MM.1S (cell line): Measurements from ENCODE around the gene EXOSC3.

Experiments
- DNase-seq: peaks from one replicate; pipeline ENCODE4 v3.0.0-alpha.2; 2015
- H2AFZ ChIP-seq: fragments of 300-600 bp; sonication (generic); 2 replicates; pipeline ENCODE4 v1.6.0; 2016; ENCODE audit warnings: antibody characterized with exemption, low read length
- H3F3A ChIP-seq: fragments of 300-600 bp; sonication (generic); 2 replicates; pipeline ENCODE4 v1.6.1; 2016; ENCODE audit warnings: mild to moderate bottlenecking, antibody characterized with exemption, low read length, moderate library complexity, mixed read lengths; ENCODE audit not compliant: insufficient read depth
- H3K27ac ChIP-seq: fragments of 300-600 bp; sonication (generic); 2 replicates; pipeline ENCODE4 v1.5.1; 2016; ENCODE audit warnings: mild to moderate bottlenecking, low read length
- H3K27me3 ChIP-seq: fragments of 300-600 bp; sonication (generic); replicated peaks from 2 replicates; pipeline ENCODE4 v1.6.0; 2016; ENCODE audit warnings: low read length; ENCODE audit not compliant: insufficient read depth
- H3K36me3 ChIP-seq: fragments of 300-600 bp; sonication (generic); replicated peaks from 2 replicates; pipeline ENCODE4 v1.6.1; 2016; ENCODE audit warnings: mild to moderate bottlenecking, low read length, mixed read lengths; ENCODE audit not compliant: insufficient read depth
- H3K4me1 ChIP-seq: fragments of 300-600 bp; sonication (generic); 2 replicates; pipeline ENCODE4 v1.6.1; 2016; ENCODE audit warnings: low read length, mixed read lengths
- H3K4me2 ChIP-seq: fragments of 300-600 bp; sonication (generic); 2 replicates; pipeline ENCODE4 v1.6.0; 2016; ENCODE audit warnings: low read depth, low read length
- H3K4me3 ChIP-seq: fragments of 300-600 bp; sonication (generic); 2 replicates; pipeline ENCODE4 v1.5.1; 2016; ENCODE audit warnings: low read length, mixed read lengths
- H3K79me2 ChIP-seq: fragments of 300-600 bp; sonication (generic); 2 replicates; pipeline ENCODE4 v1.6.1; 2016; ENCODE audit warnings: mixed run types, low read length, mixed read lengths
- H3K9ac ChIP-seq: fragments of 300-600 bp; sonication (generic); 2 replicates; pipeline ENCODE4 v1.6.1; 2016; ENCODE audit warnings: low read length, mixed read lengths
- H3K9me2 ChIP-seq: fragments of 300-600 bp; sonication (generic); replicated peaks from 2 replicates; pipeline ENCODE4 v1.6.1; 2016; ENCODE audit warnings: mild to moderate bottlenecking, low read length, mixed read lengths; ENCODE audit not compliant: insufficient read depth
- H3K9me3 ChIP-seq: fragments of 300-600 bp; sonication (generic); replicated peaks from 2 replicates; pipeline ENCODE4 v1.6.1; 2016; ENCODE audit warnings: mild to moderate bottlenecking, low read length, mixed read lengths; ENCODE audit not compliant: insufficient read depth
- H4K20me1 ChIP-seq: fragments of 300-600 bp; sonication (generic); 2 replicates; pipeline ENCODE4 v1.6.1; 2016; ENCODE audit warnings: mild to moderate bottlenecking, low read length, moderate library complexity, mixed read lengths; ENCODE audit not compliant: insufficient read depth
- CTCF ChIP-seq: fragments of 300-600 bp; sonication (generic); IDR thresholded peaks from 2 replicates; pipeline ENCODE4 v1.5.1; 2016; ENCODE audit warnings: antibody characterized with exemption, low read length, mixed read lengths
- EZH2 ChIP-seq: fragments of 300-600 bp; sonication (generic); optimal IDR thresholded peaks from 2 replicates; pipeline ENCODE3; 2017; ENCODE audit warnings: low read depth, mild to moderate bottlenecking, antibody characterized with exemption, low read length, mixed read lengths
- EZH2phosphoT487 ChIP-seq: fragments of 300-600 bp; sonication (generic); IDR thresholded peaks from 2 replicates; pipeline ENCODE4 v1.6.1; 2018; ENCODE audit warnings: antibody characterized with exemption, low read length

EXOSC3 gene

GRCh38 chr9:37806271-37806670 is 21.4 kb upstream of the EXOSC3 start:
- TF ChIP-seq CTCF (no peak), EZH2phosphoT487 (no peak), EZH2 (no peak)
- no peak for DNase-seq
- Histone ChIP-seq H3K27me3 (no peaks in the 10 kb centered on the region), H3K4me1 (peaks cover 15% of the 10 kb centered on the region), H3F3A (no peaks in the 10 kb centered on the region), H3K9me3 (no peaks in the 10 kb centered on the region), H3K36me3 (no peaks in the 10 kb centered on the region; the same call in 1 of the 2 replicates), H2AFZ (no peak overlapping the region), H3K79me2 (peaks cover 72% of the 10 kb centered on the region), H3K4me2 (no peak overlapping the region), H3K27ac (no peak overlapping the region), H3K9ac (no peak overlapping the region), H4K20me1 (peaks cover 3% of the 10 kb centered on the region; the same call in 1 of the 2 replicates), H3K4me3 (no peak overlapping the region), H3K9me2 (no peaks in the 10 kb centered on the region)

DNA sequence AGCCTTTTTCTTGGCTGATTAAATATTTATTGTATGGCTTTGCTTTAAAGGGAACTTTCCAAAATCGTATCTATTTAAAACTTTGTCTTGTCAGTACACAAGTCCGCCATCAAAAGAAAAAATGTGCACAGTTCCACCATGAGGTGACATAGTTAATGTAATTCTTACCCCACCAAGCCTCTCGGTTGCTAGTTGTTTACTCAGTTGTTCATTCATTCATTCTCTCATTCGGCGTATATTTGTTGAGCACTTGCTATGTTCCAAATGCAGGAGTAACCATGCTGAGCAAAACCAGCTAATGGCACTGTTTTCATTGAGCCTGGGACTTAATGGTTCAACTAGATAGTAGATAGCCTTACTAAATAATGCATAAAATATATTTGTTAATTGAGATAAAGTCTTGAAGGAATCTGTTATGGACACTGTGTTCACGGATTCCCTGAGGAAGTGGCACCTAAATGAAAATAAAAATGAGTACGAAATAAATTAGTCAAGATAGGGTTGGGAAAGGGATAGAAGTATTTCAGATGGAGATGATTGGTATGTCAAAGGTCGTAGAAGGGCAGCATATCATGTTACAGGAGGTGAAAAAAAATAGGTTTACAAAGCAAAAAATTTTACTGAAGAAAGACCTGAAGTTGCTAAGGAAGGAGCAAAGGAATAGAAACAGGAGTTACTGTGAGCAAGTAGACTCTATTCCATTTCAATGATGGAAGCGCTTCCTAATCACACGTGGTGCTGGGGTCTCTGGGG is 17.3 kb upstream of the EXOSC3 start:
- H2AFZ ChIP-seq, result no peak overlapping the region
- no peaks in the 10 kb centered on the region for H3K9me2 ChIP-seq
- H3K36me3 ChIP-seq, result no peaks in the 10 kb centered on the region; the same call in 1 of the 2 replicates
- no peaks in the 10 kb centered on the region for H3K9me3 ChIP-seq
- DNase-seq, result no peak
- H3K27ac ChIP-seq, result no peak overlapping the region
- H3K4me2 ChIP-seq, result peak overlapping the region; percentile 85
- no peak for TF ChIP-seq CTCF
- TF ChIP-seq EZH2, result no peak
- TF ChIP-seq EZH2phosphoT487, result no peak
- 0 out of 2 replicates have a peak, but pooled peaks cover 7% of the 10 kb centered on the region for H3F3A ChIP-seq
- H3K4me3 ChIP-seq, result peak overlapping the region; percentile 69
- H3K27me3 ChIP-seq, result no peaks in the 10 kb centered on the region
- H3K9ac ChIP-seq, result peak overlapping the region; percentile 80; the same call in 1 of the 2 replicates
- peaks cover 24% of the 10 kb centered on the region for H3K4me1 ChIP-seq
- H4K20me1 ChIP-seq, result peaks cover 3% of the 10 kb centered on the region; the same call in 1 of the 2 replicates
- peaks cover 57% of the 10 kb centered on the region for H3K79me2 ChIP-seq

DNA sequence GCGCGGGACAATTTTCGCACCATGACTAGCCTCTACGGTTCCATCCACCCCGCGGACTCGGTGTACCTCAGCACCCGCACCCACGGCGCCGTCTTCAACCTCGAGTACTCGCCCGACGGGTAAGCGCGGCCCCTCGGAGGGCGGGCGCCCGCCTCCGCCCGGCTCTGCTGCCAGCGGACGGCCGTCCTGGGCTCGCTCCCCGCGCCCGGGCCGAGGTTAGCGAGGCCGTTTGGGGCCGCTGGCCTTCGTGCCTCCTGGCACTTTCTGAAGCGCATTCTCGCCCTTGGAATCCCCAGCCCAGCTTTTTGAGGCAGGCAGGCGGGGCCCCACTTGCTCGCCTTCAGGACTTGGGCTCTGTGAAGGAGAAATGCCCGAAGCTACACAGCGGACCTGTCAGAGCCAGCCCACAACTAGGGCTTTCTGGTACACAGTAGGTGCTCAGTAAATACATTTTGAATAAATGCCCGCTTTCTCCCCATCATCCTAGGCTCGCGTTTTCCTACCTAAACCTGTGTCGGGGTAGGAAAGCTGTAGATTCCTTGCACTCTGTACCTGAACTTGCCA is 16.5 kb upstream of the EXOSC3 start:
- 0 out of 2 replicates have a peak, but pooled peaks cover 7% of the 10 kb centered on the region for H3F3A ChIP-seq
- peak overlapping the region; percentile 80 for H3K9ac ChIP-seq
- no peaks in the 10 kb centered on the region for H3K27me3 ChIP-seq
- peak overlapping the region; percentile 85 for H3K4me2 ChIP-seq
- H3K4me1 ChIP-seq, result peaks cover 24% of the 10 kb centered on the region
- H2AFZ ChIP-seq, result peak overlapping the region; percentile 87
- H4K20me1 ChIP-seq, result peaks cover 3% of the 10 kb centered on the region; the same call in 1 of the 2 replicates
- H3K9me2 ChIP-seq, result no peaks in the 10 kb centered on the region
- peaks cover 50% of the 10 kb centered on the region for H3K79me2 ChIP-seq
- H3K27ac ChIP-seq, result peak overlapping the region; percentile 50; the same call in 1 of the 2 replicates
- H3K36me3 ChIP-seq, result no peaks in the 10 kb centered on the region; the same call in 1 of the 2 replicates
- no peaks in the 10 kb centered on the region for H3K9me3 ChIP-seq
- peak; percentile 44 for DNase-seq
- H3K4me3 ChIP-seq, result peak overlapping the region; percentile 69
- TF ChIP-seq EZH2phosphoT487, result no peak
- TF ChIP-seq EZH2, result no peak
- no peak for TF ChIP-seq CTCF
